ENCODE measurements around the gene RPTOR. TPM values are rescaled to one million over a fixed set of nuclear protein-coding genes. Genes with fewer than 3 reads are reported as not detected.

RPTOR gene
- total RNA-seq, 1 experiment from 2014 or later, result 25.1 TPM

DNA sequence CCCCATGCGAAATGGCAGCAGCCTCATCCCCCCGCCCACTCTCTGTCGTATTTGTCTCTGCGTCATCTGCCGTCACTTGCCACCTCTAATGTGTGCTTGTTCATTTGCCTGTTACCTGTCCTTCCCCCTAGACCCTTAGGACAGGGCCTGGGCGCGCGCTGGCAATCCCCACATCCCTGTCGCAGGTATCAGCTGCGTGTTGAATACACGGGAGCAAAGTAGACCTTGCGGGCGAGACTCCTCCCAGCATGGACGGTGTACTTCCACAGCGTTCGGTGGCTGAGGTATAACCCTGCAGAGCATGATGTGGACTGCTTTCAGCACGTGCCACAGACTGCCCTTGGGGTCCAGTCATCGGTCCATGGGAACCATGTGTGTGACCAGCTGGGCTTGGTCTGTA, 276.9 kb downstream of the RPTOR start:
- peaks cover 0 to 8% (median 2%) of the 10 kb centered on the region in 3 experiments; a peak in 3 of 7 replicates for H3K36me3 Mint-ChIP-seq (ENCODE audit: insufficient read depth in 1 of 3, low read depth in 3 of 3)
- H4K5ac ChIP-seq (ENCODE audit: insufficient read length, low read depth, low read length), result no peak overlapping the region
- no peak overlapping the region for H2BK20ac ChIP-seq (ENCODE audit: low read depth, low read length, poor library complexity, severe bottlenecking)
- H3K4me1 Mint-ChIP-seq, result peaks cover 19% of the 10 kb centered on the region in 2 experiments
- no peaks in the 10 kb centered on the region for H4K20me1 ChIP-seq (ENCODE audit: control insufficient read depth, insufficient read depth, insufficient read length)
- no peaks in the 10 kb centered on the region for H3K23me2 ChIP-seq (ENCODE audit: insufficient read length, low read depth, low read length, poor library complexity, severe bottlenecking)
- H3K4me3 Mint-ChIP-seq, result no peak overlapping the region
- H3K4me1 ChIP-seq (ENCODE audit: insufficient read depth, low read length), result no peaks in the 10 kb centered on the region; the same call in 1 of the 2 replicates
- H3K27me3 Mint-ChIP-seq (ENCODE audit: low read depth), result peaks cover 4% of the 10 kb centered on the region
- no peak overlapping the region for H2BK5ac ChIP-seq (ENCODE audit: insufficient read length, low read length)
- H3K23ac ChIP-seq (ENCODE audit: insufficient read length, low read depth, low read length), result no peak overlapping the region
- H3K79me1 ChIP-seq (ENCODE audit: insufficient read depth, low read depth, low read length, poor library complexity, severe bottlenecking), result no peaks in the 10 kb centered on the region
- no peak overlapping the region for H3K18ac ChIP-seq (ENCODE audit: insufficient read length, low read depth, low read length)
- no peak overlapping the region for H3K27ac Mint-ChIP-seq
- no peak overlapping the region for H3K14ac ChIP-seq (ENCODE audit: insufficient read depth, low read length)
- no peaks in the 10 kb centered on the region for H3K27me3 ChIP-seq (ENCODE audit: insufficient read depth, low read length)
- H2AFZ ChIP-seq (ENCODE audit: low read length), result no peak overlapping the region
- H3K79me2 ChIP-seq (ENCODE audit: insufficient read depth, low read length), result no peaks in the 10 kb centered on the region
- no peak overlapping the region for H3K27ac ChIP-seq (ENCODE audit: insufficient read length, low read depth, low read length)
- H3T11ph ChIP-seq (ENCODE audit: low read length), result no peak overlapping the region
- no peak overlapping the region for H2BK12ac ChIP-seq (ENCODE audit: insufficient read length, low read depth, low read length)
- no peak overlapping the region for H2BK15ac ChIP-seq (ENCODE audit: low read depth, low read length)
- no peak overlapping the region for H3K4me2 ChIP-seq (ENCODE audit: insufficient read depth, insufficient read length, low read length)
- no peak overlapping the region for H3K56ac ChIP-seq (ENCODE audit: insufficient read length, low read depth, low read length)
- no peaks in the 10 kb centered on the region for H3K9me3 ChIP-seq (ENCODE audit: control insufficient read depth, low read depth, low read length)
- H2AK5ac ChIP-seq (ENCODE audit: insufficient read length, low read length), result no peak overlapping the region
- H2BK120ac ChIP-seq (ENCODE audit: low read depth, low read length, poor library complexity, severe bottlenecking), result no peak overlapping the region
- no peak for DNase-seq
- no peak overlapping the region for H3K9ac ChIP-seq (ENCODE audit: extremely low read depth, insufficient read length, low read length)
- no peak overlapping the region for H4K8ac ChIP-seq (replicated peaks; ENCODE audit: insufficient read length, low read depth, low read length)
- TF ChIP-seq, protein P1, sequence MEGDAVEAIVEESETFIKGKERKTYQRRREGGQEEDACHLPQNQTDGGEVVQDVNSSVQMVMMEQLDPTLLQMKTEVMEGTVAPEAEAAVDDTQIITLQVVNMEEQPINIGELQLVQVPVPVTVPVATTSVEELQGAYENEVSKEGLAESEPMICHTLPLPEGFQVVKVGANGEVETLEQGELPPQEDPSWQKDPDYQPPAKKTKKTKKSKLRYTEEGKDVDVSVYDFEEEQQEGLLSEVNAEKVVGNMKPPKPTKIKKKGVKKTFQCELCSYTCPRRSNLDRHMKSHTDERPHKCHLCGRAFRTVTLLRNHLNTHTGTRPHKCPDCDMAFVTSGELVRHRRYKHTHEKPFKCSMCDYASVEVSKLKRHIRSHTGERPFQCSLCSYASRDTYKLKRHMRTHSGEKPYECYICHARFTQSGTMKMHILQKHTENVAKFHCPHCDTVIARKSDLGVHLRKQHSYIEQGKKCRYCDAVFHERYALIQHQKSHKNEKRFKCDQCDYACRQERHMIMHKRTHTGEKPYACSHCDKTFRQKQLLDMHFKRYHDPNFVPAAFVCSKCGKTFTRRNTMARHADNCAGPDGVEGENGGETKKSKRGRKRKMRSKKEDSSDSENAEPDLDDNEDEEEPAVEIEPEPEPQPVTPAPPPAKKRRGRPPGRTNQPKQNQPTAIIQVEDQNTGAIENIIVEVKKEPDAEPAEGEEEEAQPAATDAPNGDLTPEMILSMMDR (conservative IDR thresholded peaks at IDR 0.05), result no peak
- H3K4ac ChIP-seq (ENCODE audit: low read depth, low read length), result no peak overlapping the region
- no peak overlapping the region for H4K91ac ChIP-seq (ENCODE audit: insufficient read length, low read depth, low read length)
- no CpG with 5 or more reads among the region's 18 CpGs for WGBS (ENCODE audit: extremely low coverage, insufficient read length, low lambda C conversion rate)
- no peaks in the 10 kb centered on the region for H3K9me3 Mint-ChIP-seq

Data from H9 (cell line).